GM18508 (cell line): Measurements from ENCODE around the gene PYCR2.

Experiments
- ATAC-seq: cut with Tn5 transposase; IDR thresholded peaks from one replicate; pipeline ENCODE4 v1.9.1; 2021; ENCODE audit warnings: moderate number of reproducible peaks; ENCODE audit not compliant: insufficient read depth, unreplicated experiment

The PYCR2 gene

GRCh38 chr1:225921734-225922709 lies 2.0 kb downstream of the PYCR2 start:
- no peak for ATAC-seq

GRCh38 chr1:225919906-225920305 lies 4.1 kb downstream of the PYCR2 start:
- ATAC-seq: no peak

DNA sequence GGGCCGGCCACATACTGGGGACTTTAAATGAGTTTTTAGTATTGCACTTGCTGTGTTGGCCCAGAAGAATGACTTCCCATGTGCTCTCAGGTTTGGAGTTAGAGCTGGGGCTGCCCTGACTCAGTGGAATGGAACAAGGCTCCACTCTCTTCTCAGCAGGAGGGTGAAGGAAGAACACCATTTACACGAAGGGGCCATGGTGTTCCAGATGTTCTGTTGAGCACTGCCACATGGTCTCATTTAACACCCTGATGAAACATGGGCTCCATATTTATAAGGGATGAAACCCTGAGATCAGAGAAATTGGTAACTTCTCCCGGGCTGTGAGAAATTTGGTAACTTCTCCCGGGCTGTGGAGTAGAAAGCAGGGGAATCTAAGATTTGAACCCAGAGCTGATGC lies 5.8 kb downstream of the PYCR2 start:
- no peak for ATAC-seq

DNA sequence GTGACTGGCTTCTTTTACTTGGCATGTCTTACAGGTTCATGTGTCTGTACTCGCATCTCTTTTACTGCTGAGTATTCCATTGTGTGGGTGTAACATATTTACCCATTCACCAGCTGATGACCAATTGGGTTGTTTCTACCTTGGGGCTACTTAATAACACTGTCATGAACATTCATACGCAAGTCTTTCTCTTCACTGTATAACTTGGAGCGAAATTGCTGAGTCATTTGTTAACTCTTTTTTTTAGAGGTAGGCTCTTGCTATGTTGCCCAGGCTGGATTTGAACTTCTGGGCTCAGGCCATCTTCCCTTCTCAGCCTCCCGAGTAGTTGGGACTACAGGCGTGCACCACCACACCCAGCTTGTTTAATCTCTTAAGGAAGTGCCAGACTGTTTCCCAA lies 6.5 kb downstream of the PYCR2 start:
- ATAC-seq: no peak

GRCh38 chr1:225917101-225917500 lies 6.9 kb downstream of the PYCR2 start:
- no peak for ATAC-seq

DNA sequence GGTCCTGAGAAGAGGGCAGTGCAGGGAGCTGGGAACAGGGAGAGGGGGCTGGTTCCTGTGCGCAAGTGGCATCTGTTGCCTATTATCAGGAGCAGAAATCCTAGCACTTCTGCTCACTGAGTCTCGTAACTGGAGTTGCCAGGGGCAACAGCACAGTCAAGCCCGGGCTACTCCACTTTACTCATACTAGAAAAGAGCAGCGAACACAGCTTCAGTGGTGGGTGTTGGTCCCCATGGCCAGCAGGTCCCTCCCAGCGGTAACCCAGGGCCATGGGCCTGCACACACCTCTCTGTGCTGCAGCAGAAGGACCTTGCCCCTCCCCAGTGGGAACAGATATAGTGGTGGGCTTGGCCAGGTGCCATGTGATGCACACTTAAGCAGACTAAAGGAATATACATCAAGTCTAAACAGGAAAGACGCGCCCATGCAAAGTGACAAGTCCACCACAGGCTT lies 8.5 kb downstream of the PYCR2 start:
- ATAC-seq: no peak

GRCh38 chr1:225914947-225915346 lies 9.1 kb downstream of the PYCR2 start:
- ATAC-seq: no peak

GRCh38 chr1:225914391-225914790 lies 9.7 kb downstream of the PYCR2 start:
- ATAC-seq: no peak

- ATAC-seq: no peak
Measured at GRCh38 chr1:225911191-225912130, 12.6 kb downstream of the PYCR2 start.

DNA sequence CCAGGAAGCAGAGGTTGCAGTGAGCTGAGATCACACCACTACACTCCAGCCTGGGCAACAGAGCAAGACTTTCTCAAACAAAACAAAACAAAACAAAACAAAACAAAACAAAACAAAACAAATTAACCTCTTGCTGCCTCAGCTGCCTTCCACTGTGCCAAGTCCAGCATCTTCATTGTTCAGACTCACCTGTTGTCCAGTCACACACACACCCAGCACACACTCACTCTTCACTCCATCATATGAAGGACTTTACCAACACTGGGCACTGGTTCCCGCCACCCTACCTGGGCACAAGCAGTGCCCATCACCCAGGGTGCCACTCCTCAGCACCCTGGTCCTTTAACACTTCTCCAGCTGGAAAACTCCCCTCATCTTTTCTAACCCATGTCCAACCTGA lies 14.6 kb downstream of the PYCR2 start:
- no peak for ATAC-seq

GRCh38 chr1:225908773-225909172 lies 15.3 kb downstream of the PYCR2 start:
- ATAC-seq: no peak

DNA sequence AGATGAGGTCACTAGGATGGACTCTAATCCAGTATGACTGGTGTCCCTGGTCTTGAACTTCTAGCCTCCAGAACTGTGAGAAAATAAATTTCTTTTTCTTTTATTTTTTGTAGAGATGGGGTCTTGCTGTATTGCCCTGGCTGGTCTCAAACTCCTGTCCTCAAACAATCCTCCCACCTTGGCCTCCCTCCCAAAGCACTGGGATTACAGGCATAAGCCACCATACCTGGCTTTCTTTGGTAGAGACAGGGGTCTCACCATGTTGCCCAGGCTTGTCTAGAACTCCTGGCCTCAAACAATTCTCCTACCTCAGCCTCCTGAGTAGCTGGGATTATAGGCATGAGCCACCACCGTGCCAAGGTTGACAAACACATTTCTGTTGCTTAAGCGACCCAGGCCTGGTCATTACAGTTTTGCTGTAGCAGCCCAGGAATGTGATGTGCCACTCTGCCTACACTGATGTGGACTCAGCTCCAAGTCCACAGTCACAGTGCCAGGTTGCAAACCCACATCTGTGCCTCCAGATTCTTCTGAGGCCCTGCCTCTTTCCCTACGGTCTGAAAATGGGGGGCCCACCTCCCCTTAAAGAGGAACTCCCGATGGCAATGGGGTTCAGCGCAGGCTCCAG lies 15.9 kb downstream of the PYCR2 start:
- ATAC-seq: no peak

DNA sequence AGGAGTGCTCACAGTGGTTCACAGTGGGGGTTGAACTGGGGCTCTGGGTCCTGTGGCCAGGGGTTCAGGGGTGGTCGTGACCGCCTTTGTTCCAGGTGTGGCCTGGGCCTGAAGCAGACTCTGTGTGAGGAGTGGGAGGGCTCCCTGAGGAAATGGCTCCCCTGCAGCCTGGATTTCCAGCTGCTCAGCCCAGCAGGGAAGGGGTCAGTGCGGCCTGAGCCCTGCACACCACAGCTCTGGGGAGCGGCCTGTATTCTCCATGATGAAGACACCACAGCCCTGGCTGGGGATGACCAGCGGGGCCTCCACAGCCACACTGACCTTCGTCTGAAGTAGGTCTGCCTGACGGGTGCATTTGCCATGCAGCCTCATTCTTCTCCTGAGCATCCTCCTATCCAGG lies 16.7 kb downstream of the PYCR2 start:
- ATAC-seq: no peak

GRCh38 chr1:225906467-225906866 lies 17.6 kb downstream of the PYCR2 start:
- no peak for ATAC-seq

DNA sequence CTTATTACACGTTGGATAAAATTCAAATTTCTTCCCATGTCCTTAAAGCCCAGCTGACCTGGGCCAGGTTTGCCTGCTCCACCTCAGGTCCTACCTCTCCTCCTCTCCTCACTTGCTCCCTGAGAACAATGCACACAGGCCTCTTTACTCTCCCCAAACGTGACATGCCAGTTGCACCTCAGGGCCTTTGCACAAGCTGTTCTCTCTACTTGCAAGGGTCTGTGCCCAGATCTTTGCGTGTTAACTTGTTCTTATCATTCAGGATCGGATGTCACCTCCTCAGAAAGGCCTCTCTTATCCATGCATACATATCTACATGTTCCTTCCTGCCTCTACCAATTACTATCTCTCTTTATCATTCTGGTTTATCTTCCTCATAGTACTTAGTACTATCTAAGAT lies 20.4 kb downstream of the PYCR2 start:
- no peak for ATAC-seq

DNA sequence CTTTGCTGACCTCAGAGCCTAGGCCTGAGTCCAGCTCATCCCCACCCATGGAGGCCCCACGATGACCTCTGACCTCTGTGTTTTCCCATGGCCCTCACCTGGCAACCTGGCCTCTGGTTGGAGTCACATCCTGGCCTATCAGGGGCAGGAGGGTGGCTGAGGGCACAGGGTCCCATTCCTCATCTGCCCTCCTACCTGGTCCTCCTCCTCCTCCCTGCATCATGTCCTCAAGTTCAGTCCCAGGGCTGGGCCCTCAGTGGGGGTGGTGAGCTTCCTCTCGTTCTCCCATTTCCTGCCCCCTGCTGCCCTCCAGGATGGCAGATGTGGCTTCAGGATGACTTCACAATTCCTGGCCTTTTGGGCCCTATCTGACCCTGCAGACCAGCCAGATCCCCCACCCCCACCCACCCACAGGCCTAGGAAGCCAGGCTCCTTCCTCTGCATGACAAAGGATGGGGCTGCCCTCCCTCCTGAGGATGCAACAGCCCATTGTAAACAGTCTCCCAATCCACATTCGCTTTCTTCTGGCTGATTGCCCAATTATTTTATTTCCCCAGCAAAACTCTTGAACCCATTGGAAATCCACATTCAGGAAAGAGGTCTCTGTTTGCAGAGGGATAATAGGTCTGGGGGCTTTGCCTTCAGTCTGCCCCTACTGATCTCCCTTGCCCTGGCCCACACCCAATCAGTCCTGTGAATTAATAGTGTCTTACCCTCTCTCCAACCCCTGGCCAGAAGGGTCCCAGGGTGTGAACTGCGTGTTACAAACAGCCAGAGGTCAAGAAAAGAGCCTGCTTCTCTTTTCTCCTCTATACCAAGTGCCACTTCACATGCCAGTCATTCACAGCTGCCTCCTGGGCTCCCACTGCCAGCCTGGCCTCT lies 24.8 kb downstream of the PYCR2 start:
- no peak for ATAC-seq

DNA sequence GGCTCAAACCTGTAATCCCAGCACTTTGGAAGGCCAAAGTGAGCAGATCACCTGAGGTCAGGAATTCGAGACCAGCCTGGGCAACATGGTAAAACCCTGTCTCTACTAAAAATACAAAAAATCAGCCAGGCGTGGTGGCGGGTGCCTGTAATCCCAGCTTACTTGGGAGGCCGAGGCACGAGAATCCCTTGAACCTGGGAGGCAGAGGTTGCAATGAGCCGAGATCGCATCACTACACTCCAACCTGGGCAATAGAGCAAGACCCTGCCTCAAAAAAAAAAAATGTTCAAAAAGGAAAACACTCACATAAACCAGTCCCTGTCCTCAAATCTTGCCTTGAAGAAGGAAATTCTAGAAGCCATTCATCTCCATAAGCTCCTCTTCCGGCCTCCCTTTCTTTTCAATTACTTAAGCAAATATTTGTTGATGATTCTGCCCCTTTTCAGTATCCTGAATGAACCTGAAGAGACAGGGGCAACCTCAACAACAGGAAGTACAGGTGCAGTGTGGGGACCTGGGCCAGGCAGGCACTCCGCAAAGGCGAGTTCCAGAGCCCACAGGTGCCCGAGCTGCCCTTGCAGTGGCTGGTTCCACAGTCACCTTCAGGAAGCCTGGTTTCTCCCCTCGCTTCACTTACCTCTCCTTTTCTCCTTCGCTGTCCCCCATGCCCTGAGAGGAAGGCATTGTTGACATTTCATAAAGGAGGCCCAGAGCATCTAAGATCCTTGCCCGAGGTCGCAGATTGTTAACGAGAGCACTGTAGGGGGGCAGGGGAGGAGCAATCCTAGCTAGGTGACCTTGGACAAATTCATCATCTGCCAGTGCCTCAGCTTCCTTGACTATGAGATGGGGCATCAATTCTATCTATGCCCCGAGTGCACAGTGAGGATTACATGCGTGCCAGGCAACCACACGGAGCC lies 26.2 kb downstream of the PYCR2 start:
- no peak for ATAC-seq

DNA sequence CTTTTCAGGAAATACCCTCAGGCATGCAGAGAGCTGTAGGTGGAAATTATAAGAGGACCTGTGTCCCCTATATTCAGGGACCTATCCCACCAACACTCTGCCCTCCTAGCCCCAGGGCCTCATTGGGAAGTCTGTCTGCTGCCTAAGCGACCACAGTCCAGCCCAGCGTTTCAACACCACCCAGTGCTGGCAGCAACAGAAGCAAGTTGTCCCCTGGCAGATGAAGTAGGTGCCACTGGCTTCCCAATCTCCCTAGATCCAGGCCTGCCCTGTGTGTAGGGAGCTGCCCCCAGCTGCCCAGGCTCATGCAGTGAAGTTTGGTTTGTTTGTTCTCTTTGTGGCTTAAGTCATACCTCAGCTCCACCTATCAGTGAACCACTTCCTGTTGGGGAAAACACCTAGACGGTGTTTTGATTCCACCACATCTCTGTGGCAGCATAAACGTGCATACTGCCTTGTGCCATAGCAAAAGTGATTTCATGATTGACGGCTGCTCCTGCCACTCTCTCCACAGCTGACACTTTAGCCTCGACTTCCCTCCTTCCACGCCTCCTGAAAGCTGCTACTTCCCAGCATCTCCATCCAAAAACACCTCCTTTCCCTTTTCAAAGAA lies 27.0 kb downstream of the PYCR2 start:
- peak; percentile 100 for ATAC-seq
